ENCODE results near the gene ZER1.
A peak's percentile ranks its signal among the peaks of the same experiment; 100 is the strongest.

ZER1 gene

DNA sequence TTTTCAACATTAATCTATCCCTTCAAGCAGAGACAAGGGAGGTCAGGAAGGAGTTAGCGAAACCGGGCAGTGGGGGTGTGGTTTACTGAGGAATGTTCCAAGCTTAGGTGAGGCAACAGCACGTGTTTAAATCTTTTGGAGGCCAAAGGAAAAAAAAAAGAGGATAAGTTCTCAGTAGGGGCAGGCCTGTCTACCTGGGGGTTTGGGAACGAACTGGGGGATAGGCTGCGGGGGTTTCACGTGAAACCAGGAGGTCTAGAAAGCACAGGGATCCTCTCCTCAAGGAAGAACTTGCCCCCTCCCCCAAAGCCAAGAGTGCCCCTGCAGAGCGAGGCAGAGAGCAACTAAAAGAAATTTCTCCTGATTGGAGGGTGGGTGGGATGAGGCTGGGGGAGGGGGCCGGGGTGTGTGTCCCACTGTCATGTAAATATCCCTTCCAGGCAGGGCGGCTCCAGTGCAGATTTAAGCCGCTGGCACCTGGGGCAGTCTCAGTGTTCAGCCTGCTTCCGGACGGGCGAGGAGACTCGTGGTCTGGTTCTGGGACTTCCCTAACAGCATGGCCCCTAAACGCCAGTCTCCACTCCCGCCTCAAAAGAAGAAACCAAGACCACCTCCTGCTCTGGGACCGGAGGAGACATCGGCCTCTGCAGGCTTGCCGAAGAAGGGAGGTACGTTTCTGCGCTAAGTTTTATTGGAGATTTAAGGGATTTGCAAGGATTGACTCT lies 88.2 kb downstream of the ZER1 start:
- TF ChIP-seq, protein P1, sequence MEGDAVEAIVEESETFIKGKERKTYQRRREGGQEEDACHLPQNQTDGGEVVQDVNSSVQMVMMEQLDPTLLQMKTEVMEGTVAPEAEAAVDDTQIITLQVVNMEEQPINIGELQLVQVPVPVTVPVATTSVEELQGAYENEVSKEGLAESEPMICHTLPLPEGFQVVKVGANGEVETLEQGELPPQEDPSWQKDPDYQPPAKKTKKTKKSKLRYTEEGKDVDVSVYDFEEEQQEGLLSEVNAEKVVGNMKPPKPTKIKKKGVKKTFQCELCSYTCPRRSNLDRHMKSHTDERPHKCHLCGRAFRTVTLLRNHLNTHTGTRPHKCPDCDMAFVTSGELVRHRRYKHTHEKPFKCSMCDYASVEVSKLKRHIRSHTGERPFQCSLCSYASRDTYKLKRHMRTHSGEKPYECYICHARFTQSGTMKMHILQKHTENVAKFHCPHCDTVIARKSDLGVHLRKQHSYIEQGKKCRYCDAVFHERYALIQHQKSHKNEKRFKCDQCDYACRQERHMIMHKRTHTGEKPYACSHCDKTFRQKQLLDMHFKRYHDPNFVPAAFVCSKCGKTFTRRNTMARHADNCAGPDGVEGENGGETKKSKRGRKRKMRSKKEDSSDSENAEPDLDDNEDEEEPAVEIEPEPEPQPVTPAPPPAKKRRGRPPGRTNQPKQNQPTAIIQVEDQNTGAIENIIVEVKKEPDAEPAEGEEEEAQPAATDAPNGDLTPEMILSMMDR (IDR thresholded peaks at IDR 0.05) = no peak
- TF ChIP-seq ZFX (IDR thresholded peaks at IDR 0.05; ENCODE audit: borderline replicate concordance) = no peak
- peak overlapping the region; percentile 93 for H3K27ac ChIP-seq
